SK-N-MC (cell line): ENCODE data around the gene CTAGE4.
"Not testable (repeated sequence)": the region's sequence is repeated elsewhere in the genome, so short reads cannot be mapped to it uniquely, and the experiment has no call there.

ENCODE experiments used
- DNase-seq: peaks from one replicate; pipeline ENCODE4 v3.0.0-alpha.2; 2011; ENCODE audit warnings: low read depth, low spot score
- H3K27ac ChIP-seq: fragments of 200-600 bp; sonication (generic); 2 replicates; pipeline ENCODE4 v1.5.1; 2016; ENCODE audit warnings: mixed run types
- H3K36me3 ChIP-seq: fragments of 200-600 bp; sonication (generic); 2 replicates; pipeline ENCODE4 v1.6.1; 2017; ENCODE audit warnings: antibody characterized with exemption, low read length, mixed read lengths; ENCODE audit not compliant: insufficient read depth
- H3K4me3 ChIP-seq: fragments of 200-600 bp; sonication (generic); 2 replicates; pipeline ENCODE4 v1.5.1; 2016
- H3K9ac ChIP-seq: fragments of 200-600 bp; sonication (generic); 2 replicates; pipeline ENCODE4 v1.8.0; 2017; ENCODE audit warnings: mixed run types, mixed read lengths; ENCODE audit not compliant: insufficient read length
- H3K9me3 ChIP-seq: fragments of 200-600 bp; sonication (generic); 2 replicates; pipeline ENCODE4 v1.6.1; 2017; ENCODE audit warnings: low read depth, mild to moderate bottlenecking, antibody characterized with exemption, low read length, moderate library complexity, mixed read lengths

CTAGE4 gene

DNA sequence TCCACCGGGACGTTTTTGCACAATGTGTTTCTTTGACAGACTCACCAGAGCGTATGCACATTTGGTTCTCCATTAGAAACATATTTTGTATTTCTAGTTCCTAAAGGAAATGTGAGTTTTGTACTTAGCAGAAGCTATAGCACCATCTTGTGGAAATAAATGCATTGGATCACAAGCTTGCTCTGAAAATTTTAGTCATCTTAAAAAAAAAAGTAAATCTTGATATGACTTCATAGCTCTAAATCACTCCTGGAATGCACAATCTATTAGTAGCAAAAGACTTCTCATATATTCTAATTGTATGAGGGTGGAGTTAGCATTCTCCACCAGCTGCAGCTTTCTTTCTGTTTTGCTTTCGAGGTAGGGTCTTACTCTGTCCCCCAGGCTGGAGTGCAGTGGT, 35.9 kb downstream of the CTAGE4 start:
- DNase-seq, H3K9ac ChIP-seq, H3K27ac ChIP-seq, H3K36me3 ChIP-seq, H3K9me3 ChIP-seq, H3K4me3 ChIP-seq: not testable (repeated sequence)

DNA sequence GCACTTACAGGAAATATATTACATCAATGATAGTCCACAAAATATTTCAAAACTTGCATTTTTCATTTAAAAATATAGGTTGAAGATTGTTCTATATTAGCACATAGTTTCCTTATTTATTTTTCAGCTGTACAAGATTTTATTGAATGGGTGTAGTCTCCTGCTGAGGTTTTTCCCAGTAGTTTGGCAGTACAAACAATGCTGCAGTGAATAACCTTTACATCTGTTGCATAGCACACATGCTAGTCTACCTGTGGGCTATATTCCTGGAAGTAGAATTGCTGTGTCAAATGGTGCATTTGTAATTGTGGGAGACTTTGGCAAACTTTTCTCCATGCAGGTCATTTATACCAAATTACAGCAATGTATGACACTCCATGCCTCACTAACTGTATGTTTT, 37.3 kb downstream of the CTAGE4 start:
- not testable (repeated sequence) for DNase-seq, H3K36me3 ChIP-seq, H3K4me3 ChIP-seq, H3K27ac ChIP-seq, H3K9me3 ChIP-seq, H3K9ac ChIP-seq

DNA sequence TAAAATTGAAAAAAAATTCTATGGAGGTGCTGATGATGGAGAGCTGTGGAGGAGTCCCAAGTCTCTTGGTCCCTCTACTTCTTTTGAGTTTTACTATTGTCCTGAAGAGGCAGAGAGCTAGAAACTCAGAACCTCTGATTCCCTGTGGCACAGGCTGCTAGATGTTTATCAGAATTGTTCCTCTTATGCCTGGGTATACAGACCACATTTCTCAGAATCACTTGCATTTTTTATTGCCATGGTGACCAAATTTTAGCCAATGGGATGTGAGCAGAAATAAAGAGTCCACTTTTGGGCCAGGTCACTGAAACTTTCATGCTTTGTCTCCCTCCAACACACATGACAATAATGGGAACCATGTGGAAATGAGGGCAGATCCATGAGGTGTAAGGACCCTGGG, 40.4 kb downstream of the CTAGE4 start:
- not testable (repeated sequence) for DNase-seq, H3K9me3 ChIP-seq, H3K9ac ChIP-seq, H3K27ac ChIP-seq, H3K4me3 ChIP-seq, H3K36me3 ChIP-seq

DNA sequence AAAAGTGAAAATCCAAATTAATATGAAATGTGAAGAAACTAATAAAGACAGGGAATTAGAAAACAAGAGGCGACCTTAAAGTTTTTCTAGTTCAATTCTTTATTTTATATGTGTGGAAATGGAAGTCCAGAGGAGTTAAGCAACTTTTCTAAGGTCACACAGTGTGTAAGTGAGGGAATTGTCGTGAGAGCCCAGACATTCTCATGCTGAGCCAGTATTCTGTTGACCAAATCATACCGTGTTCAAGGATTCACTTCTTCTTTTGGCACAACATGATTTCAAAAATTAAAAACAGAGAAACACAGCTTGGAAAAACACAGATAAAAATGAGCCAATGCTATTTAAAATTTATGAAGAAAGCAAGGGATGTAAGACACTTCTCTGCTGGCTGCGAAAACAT, 43.6 kb downstream of the CTAGE4 start:
- not testable (repeated sequence) for H3K27ac ChIP-seq, H3K9ac ChIP-seq, DNase-seq, H3K9me3 ChIP-seq, H3K4me3 ChIP-seq, H3K36me3 ChIP-seq

DNA sequence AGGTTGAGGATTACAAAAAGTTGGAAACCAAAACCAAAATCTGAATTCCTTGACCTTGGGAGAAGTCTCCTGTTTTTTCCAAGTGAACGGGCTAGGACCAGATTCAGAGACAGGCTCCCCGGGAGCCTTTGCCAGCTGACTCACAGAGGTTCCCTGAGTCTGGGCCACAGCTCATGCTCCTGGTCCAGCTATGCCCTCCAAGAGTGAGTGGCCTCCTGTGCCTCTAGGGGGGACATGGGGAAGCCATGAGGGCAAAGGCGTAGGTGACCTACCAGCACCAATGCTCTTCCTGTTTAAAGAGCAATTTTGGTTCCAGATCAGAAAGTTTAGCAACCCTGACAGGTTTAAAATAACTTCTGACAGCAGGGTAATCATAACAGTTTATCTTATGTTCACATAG, 45.5 kb downstream of the CTAGE4 start:
- not testable (repeated sequence) for H3K4me3 ChIP-seq, H3K9ac ChIP-seq, DNase-seq, H3K9me3 ChIP-seq, H3K36me3 ChIP-seq, H3K27ac ChIP-seq

DNA sequence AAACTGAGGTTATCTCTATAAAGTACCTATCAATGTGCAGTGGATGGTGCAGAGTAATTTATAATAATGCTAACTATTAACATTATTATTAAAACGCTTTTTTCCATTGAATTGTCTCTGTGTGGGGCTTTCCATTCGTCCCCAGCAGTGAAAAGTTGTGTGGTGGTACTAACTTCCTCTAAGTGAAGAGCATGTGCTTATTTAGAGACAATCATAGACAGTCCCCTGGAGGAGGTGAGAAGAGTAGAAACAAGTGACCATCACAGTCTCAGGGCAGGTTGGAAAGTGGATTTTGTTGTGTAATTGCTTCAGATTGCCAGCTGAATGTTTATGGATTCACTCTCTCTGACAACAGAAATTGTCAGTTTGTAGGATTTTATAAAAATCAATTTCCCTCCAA, 47.8 kb downstream of the CTAGE4 start:
- not testable (repeated sequence) for H3K27ac ChIP-seq, H3K4me3 ChIP-seq, H3K9me3 ChIP-seq, DNase-seq, H3K9ac ChIP-seq, H3K36me3 ChIP-seq

DNA sequence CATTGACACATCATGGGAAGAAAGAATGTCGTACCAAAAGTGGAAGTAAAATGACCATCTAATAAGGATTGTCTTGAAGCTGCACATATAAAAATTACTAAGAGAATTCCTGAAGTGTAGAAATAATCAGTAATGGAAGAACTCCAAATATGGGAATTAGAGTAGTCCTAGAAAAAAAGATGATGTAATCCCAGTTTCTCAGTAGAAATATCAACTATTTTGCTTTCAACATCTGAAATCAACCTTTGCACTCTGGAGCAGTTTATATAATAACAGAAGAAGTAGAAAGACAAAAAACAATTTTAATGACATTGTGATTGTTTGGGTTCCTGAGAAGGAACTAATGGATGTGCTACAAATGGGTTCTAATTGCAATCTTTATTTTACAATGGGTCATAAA, 49.8 kb downstream of the CTAGE4 start:
- H3K4me3 ChIP-seq, H3K36me3 ChIP-seq, DNase-seq, H3K9me3 ChIP-seq, H3K9ac ChIP-seq, H3K27ac ChIP-seq: not testable (repeated sequence)
